Measurements from ENCODE around the gene LSM14A. TPM values are rescaled to one million over a fixed set of nuclear protein-coding genes. Genes with fewer than 3 reads are reported as not detected.
A peak's percentile ranks its signal among the peaks of the same experiment; 100 is the strongest.
"Not testable (repeated sequence)": the region's sequence is repeated elsewhere in the genome, so short reads cannot be mapped to it uniquely, and the experiment has no call there.

The LSM14A gene
- total RNA-seq, 1 experiment from 2014 or later = 171 TPM

DNA sequence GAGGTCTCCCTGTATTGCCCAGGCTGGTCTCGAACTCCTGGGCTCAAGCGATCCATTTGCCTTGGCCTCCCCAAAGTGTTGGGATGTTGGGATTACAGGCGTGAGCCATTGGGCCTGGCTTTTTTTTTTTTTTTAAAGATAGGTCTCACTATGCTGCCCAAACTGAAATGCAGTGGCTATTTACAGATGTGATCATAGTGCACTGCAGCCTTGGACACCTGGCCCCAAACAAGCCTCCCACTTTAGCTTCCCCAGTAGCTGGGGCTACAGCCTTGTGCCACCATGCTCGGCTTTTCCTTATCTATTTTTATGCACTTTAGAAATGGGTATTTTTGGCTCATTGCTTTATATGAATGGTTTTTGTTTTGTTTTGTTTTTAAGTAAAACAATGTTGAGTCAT, 37.4 kb downstream of the LSM14A start:
- no peaks in the 10 kb centered on the region for H3K27me3 ChIP-seq (ENCODE audit: low read length)
- H3K4me1 ChIP-seq (ENCODE audit: low read length) = no peaks in the 10 kb centered on the region
- no peak for DNase-seq
- H2AFZ ChIP-seq (ENCODE audit: low read length) = no peak overlapping the region
- no peaks in the 10 kb centered on the region for H3K9me2 ChIP-seq (replicated peaks; ENCODE audit: insufficient read depth, low read length)
- H3K36me3 ChIP-seq (ENCODE audit: insufficient read depth, low read length) = peaks cover 34% of the 10 kb centered on the region; the same call in 1 of the 2 replicates
- H3K79me2 ChIP-seq (ENCODE audit: low read length) = peaks cover 66% of the 10 kb centered on the region
- H3K27ac ChIP-seq (ENCODE audit: low read length) = no peak overlapping the region
- no peaks in the 10 kb centered on the region; the same call in 1 of the 2 replicates for H4K20me1 ChIP-seq (ENCODE audit: insufficient read depth, low read depth, low read length)
- no peak overlapping the region for H3K4me3 ChIP-seq (ENCODE audit: low read length)
- H3K9ac ChIP-seq (ENCODE audit: low read length) = no peak overlapping the region
- no peak overlapping the region for H3K4me2 ChIP-seq (ENCODE audit: low read depth, low read length, poor library complexity, severe bottlenecking)
- no peaks in the 10 kb centered on the region for H3K9me3 ChIP-seq (ENCODE audit: low read length)

DNA sequence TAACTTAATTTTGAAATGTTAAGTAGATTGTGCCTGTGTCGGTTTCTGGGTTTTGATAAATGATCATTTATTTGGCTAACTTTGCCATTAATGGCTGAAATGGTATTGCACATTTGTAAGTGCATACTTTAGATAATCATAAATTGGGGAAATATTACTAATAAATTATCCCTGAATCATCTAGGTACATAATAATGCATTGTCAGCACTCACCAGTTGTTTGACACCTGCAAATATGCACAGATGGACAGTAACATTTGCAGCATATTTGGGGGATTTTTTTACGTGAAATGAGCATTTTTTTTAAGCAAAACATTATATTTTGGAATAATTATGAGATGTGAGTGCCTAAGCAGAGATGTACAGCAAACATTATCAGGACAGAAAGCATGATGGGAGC, 41.0 kb downstream of the LSM14A start:
- H3K27me3 ChIP-seq (ENCODE audit: low read length) = no peaks in the 10 kb centered on the region
- H3K4me2 ChIP-seq (ENCODE audit: low read depth, low read length, poor library complexity, severe bottlenecking) = no peak overlapping the region
- no peaks in the 10 kb centered on the region for H3K4me1 ChIP-seq (ENCODE audit: low read length)
- DNase-seq = no peak
- no peaks in the 10 kb centered on the region for H3K9me3 ChIP-seq (ENCODE audit: low read length)
- no peak overlapping the region for H3K4me3 ChIP-seq (ENCODE audit: low read length)
- no peak overlapping the region for H3K27ac ChIP-seq (ENCODE audit: low read length)
- no peak overlapping the region for H2AFZ ChIP-seq (ENCODE audit: low read length)
- peaks cover 65% of the 10 kb centered on the region for H3K79me2 ChIP-seq (ENCODE audit: low read length)
- H3K9ac ChIP-seq (ENCODE audit: low read length) = no peak overlapping the region
- H3K9me2 ChIP-seq (replicated peaks; ENCODE audit: insufficient read depth, low read length) = no peaks in the 10 kb centered on the region
- H3K36me3 ChIP-seq (ENCODE audit: insufficient read depth, low read length) = peaks cover 29% of the 10 kb centered on the region; the same call in 1 of the 2 replicates
- H4K20me1 ChIP-seq (ENCODE audit: insufficient read depth, low read depth, low read length) = no peaks in the 10 kb centered on the region; the same call in 1 of the 2 replicates

DNA sequence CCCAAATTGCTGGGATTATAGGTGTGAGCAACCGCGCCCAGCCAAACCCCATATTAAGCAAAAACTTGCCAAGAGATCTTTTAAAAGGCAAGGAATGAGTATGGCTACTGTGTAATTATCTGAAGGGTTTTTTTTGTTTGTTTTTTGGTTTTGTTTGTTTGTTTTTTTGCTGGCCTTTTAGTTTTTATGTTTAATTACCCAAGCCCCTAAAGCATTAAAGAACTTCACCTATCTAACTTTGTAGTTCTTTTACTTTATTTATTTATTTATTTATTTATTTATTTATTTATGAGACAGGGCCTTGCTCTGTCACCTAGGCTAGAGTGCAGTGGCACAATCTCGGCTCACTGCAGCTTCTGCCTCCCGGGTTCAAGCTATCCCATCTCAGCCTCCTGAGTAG, 41.7 kb downstream of the LSM14A start:
- Histone ChIP-seq H3K9me2 (replicated peaks; ENCODE audit: insufficient read depth, low read length) (no peaks in the 10 kb centered on the region), H3K9ac (ENCODE audit: low read length) (no peak overlapping the region), H3K79me2 (ENCODE audit: low read length) (peaks cover 65% of the 10 kb centered on the region), H3K36me3 (ENCODE audit: insufficient read depth, low read length) (peaks cover 23% of the 10 kb centered on the region; the same call in 1 of the 2 replicates), H3K27me3 (ENCODE audit: low read length) (no peaks in the 10 kb centered on the region), H3K27ac (ENCODE audit: low read length) (no peak overlapping the region), H3K4me2 (ENCODE audit: low read depth, low read length, poor library complexity, severe bottlenecking) (no peak overlapping the region), H4K20me1 (ENCODE audit: insufficient read depth, low read depth, low read length) (no peaks in the 10 kb centered on the region; the same call in 1 of the 2 replicates), H3K4me1 (ENCODE audit: low read length) (no peaks in the 10 kb centered on the region), H2AFZ (ENCODE audit: low read length) (no peak overlapping the region), H3K4me3 (ENCODE audit: low read length) (no peak overlapping the region), H3K9me3 (ENCODE audit: low read length) (no peaks in the 10 kb centered on the region)
- DNase-seq = no peak

DNA sequence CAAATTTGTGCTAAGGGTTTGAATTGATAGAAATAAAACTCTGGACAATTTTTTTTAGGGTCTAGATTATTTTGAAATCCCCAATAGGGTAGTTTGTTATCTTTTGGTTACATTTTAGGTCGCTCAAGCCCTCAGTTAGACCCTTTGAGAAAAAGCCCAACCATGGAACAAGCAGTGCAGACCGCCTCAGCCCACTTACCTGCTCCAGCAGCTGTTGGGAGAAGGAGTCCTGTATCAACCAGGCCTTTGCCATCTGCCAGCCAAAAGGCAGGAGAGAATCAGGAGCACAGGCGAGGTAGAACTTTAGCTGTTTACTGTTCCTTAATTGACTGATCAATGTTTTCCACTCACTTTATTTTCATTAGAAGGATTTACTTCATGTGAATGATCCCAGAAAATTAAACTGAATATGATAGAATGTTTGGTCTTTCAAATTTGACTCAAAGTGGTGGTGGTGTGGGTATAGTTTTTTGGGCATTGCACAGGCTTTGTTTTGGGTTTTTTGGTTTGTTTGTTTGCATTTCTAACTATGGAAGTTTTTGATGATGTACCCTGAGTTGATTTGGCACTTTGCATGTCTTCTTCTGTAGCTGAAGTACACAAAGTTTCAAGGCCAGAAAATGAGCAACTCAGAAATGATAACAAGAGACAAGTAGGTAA, 42.8 kb downstream of the LSM14A start:
- Histone ChIP-seq H3K9ac (ENCODE audit: low read length) (no peak overlapping the region), H3K4me1 (ENCODE audit: low read length) (no peaks in the 10 kb centered on the region), H2AFZ (ENCODE audit: low read length) (no peak overlapping the region), H3K4me2 (ENCODE audit: low read depth, low read length, poor library complexity, severe bottlenecking) (no peak overlapping the region), H3K9me2 (replicated peaks; ENCODE audit: insufficient read depth, low read length) (no peaks in the 10 kb centered on the region), H3K36me3 (ENCODE audit: insufficient read depth, low read length) (peaks cover 23% of the 10 kb centered on the region; the same call in 1 of the 2 replicates), H3K27me3 (ENCODE audit: low read length) (no peaks in the 10 kb centered on the region), H3K27ac (ENCODE audit: low read length) (0 out of 2 replicates have a peak overlapping the region, but pooled peaks have one; percentile 23), H3K79me2 (ENCODE audit: low read length) (peaks cover 69% of the 10 kb centered on the region), H3K4me3 (ENCODE audit: low read length) (no peak overlapping the region), H4K20me1 (ENCODE audit: insufficient read depth, low read depth, low read length) (no peaks in the 10 kb centered on the region; the same call in 1 of the 2 replicates), H3K9me3 (ENCODE audit: low read length) (no peaks in the 10 kb centered on the region)
- DNase-seq = no peak

DNA sequence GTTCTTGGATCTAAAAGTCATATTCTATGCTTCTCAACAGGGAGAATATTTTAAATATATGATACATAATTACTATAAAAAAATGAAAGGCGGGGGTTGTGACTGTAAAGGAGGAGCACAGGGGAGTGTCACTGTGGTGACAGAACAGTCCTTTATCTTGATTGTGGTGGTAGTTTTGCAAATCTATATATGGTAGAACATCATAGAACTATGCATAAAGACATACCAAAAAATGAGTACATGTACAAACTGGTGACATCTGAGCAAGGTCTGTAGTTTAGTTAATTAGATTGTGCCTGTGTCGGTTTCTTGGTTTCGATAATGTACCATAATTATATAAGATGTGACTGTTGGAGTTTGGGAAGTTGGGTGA, 43.3 kb downstream of the LSM14A start:
- Histone ChIP-seq H3K9me2 (replicated peaks; ENCODE audit: insufficient read depth, low read length) (no peaks in the 10 kb centered on the region), H4K20me1 (ENCODE audit: insufficient read depth, low read depth, low read length) (peaks cover under 1% of the 10 kb centered on the region), H3K4me1 (ENCODE audit: low read length) (no peaks in the 10 kb centered on the region), H3K36me3 (ENCODE audit: insufficient read depth, low read length) (peaks cover 24% of the 10 kb centered on the region; the same call in 1 of the 2 replicates), H3K9me3 (ENCODE audit: low read length) (no peaks in the 10 kb centered on the region), H3K27ac (ENCODE audit: low read length) (no peak overlapping the region), H3K4me2 (ENCODE audit: low read depth, low read length, poor library complexity, severe bottlenecking) (no peak overlapping the region), H3K27me3 (ENCODE audit: low read length) (no peaks in the 10 kb centered on the region), H3K4me3 (ENCODE audit: low read length) (no peak overlapping the region), H3K9ac (ENCODE audit: low read length) (no peak overlapping the region), H2AFZ (ENCODE audit: low read length) (no peak overlapping the region), H3K79me2 (ENCODE audit: low read length) (peaks cover 71% of the 10 kb centered on the region)
- no peak for DNase-seq

DNA sequence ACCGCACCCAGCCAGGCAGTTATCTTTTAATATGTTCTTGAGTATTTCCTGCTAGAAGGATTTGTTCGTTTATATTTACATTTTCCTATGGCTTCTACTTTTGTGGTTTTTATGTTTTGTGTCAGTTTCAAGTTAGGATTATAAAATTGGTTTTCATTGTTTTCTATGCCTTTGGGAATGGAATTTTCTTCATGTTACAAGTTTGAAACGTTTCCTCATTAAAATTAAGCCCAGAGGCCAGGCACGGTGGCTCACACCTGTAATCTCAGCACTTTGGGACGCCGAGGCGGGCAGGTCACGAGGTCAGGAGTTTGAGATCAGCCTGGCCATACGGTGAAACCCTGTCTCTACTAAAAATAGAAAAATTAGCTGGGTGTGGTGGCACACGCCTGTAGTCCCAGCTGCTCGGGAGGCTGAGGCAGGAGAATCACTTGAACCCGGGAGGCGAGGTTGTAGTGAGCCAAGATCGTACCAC, 44.5 kb downstream of the LSM14A start:
- not testable (repeated sequence) for H2AFZ ChIP-seq (ENCODE audit: low read length); H3K27ac ChIP-seq (ENCODE audit: low read length)
- H3K79me2 ChIP-seq (ENCODE audit: low read length) = peaks cover 74% of the 10 kb centered on the region

DNA sequence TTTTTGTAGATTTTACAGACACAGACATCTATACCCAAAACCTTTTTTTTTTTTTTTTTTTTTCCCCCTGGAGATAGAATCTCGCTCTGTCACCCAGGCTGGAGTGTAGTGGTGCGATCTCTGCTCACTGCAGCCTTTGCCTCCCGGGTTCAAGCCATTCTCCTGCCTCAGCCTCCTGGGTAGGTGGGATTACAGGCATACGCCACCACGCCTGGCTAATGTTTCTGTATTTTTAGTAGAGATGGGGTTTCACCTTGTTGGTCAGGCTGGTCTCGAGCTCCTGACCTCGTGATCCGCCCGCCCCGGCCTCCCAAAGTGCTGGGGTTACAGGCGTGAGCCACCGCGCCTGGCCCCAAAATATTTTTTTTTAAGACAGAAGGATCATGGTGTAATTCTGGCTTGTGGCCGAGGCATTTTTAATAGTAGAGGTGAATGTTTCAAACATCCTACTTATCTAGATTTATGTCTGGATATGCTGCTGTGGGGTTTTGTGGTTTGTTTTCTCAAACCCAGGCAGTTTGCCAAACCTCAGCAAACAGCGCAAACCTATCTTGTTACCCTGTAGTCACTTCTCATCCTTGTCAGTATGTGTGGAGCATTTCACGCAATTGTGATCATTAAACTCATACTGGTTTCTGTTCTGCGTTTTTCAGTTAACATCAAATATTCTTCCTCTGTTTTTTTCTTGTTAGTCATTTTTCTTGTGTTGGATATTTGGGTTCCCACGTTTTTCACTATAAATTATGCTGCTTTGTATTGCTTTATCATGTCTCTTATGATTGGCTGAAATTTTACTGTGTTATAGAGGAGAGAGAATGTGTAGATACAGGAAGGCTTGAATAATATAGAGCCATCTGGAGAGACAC, 45.9 kb downstream of the LSM14A start:
- H3K9me3 ChIP-seq (ENCODE audit: low read length) = no peaks in the 10 kb centered on the region
- H3K4me3 ChIP-seq (ENCODE audit: low read length) = no peak overlapping the region
- no peak overlapping the region for H3K9ac ChIP-seq (ENCODE audit: low read length)
- peaks cover 40% of the 10 kb centered on the region for H3K36me3 ChIP-seq (ENCODE audit: insufficient read depth, low read length)
- no peak overlapping the region for H2AFZ ChIP-seq (ENCODE audit: low read length)
- no peak for DNase-seq
- H3K27me3 ChIP-seq (ENCODE audit: low read length) = no peaks in the 10 kb centered on the region
- no peaks in the 10 kb centered on the region for H3K9me2 ChIP-seq (replicated peaks; ENCODE audit: insufficient read depth, low read length)
- H4K20me1 ChIP-seq (ENCODE audit: insufficient read depth, low read depth, low read length) = peaks cover 3% of the 10 kb centered on the region; the same call in 1 of the 2 replicates
- no peak overlapping the region for H3K27ac ChIP-seq (ENCODE audit: low read length)
- no peaks in the 10 kb centered on the region for H3K4me1 ChIP-seq (ENCODE audit: low read length)
- H3K4me2 ChIP-seq (ENCODE audit: low read depth, low read length, poor library complexity, severe bottlenecking) = no peak overlapping the region
- H3K79me2 ChIP-seq (ENCODE audit: low read length) = peaks cover 75% of the 10 kb centered on the region

More for the DNA sequence above, 44.5 kb downstream of the LSM14A start:
- not testable (repeated sequence) for H3K9me3 ChIP-seq (ENCODE audit: low read length); H4K20me1 ChIP-seq (ENCODE audit: insufficient read depth, low read depth, low read length); H3K4me3 ChIP-seq (ENCODE audit: low read length); DNase-seq; H3K9ac ChIP-seq (ENCODE audit: low read length); H3K4me2 ChIP-seq (ENCODE audit: low read depth, low read length, poor library complexity, severe bottlenecking); H3K9me2 ChIP-seq (replicated peaks; ENCODE audit: insufficient read depth, low read length); H3K27me3 ChIP-seq (ENCODE audit: low read length); H3K4me1 ChIP-seq (ENCODE audit: low read length)
- peaks cover 32% of the 10 kb centered on the region for H3K36me3 ChIP-seq (ENCODE audit: insufficient read depth, low read length)

DNA sequence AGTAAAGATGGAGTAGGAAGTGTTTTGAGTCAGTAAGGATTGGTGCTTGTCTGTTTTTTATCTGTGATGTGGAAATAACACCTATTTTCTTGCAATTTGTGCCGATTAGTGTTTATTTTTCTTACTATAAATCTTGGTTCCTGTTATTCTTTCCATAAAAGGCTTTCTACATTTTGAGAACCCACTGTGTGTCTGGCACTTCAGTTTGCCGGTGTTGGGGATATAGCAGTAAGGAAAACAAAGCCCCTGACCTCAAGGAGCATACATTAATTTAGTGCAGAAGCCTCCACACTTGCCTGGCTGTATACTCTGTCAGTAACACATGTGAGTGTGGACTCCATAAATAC, 46.5 kb downstream of the LSM14A start:
- H3K27me3 ChIP-seq (ENCODE audit: low read length) = no peaks in the 10 kb centered on the region
- H3K79me2 ChIP-seq (ENCODE audit: low read length) = peaks cover 74% of the 10 kb centered on the region
- no peak overlapping the region for H3K4me2 ChIP-seq (ENCODE audit: low read depth, low read length, poor library complexity, severe bottlenecking)
- no peak overlapping the region for H3K27ac ChIP-seq (ENCODE audit: low read length)
- H3K4me1 ChIP-seq (ENCODE audit: low read length) = no peaks in the 10 kb centered on the region
- no peak for DNase-seq
- peaks cover 3% of the 10 kb centered on the region; the same call in 1 of the 2 replicates for H4K20me1 ChIP-seq (ENCODE audit: insufficient read depth, low read depth, low read length)
- H3K9me2 ChIP-seq (replicated peaks; ENCODE audit: insufficient read depth, low read length) = no peaks in the 10 kb centered on the region
- no peak overlapping the region for H3K9ac ChIP-seq (ENCODE audit: low read length)
- H3K4me3 ChIP-seq (ENCODE audit: low read length) = no peak overlapping the region
- H3K36me3 ChIP-seq (ENCODE audit: insufficient read depth, low read length) = peaks cover 43% of the 10 kb centered on the region
- H2AFZ ChIP-seq (ENCODE audit: low read length) = no peak overlapping the region
- no peaks in the 10 kb centered on the region for H3K9me3 ChIP-seq (ENCODE audit: low read length)

All from Karpas-422 (cell line).